ENCODE data around the gene RAD51.

DNA sequence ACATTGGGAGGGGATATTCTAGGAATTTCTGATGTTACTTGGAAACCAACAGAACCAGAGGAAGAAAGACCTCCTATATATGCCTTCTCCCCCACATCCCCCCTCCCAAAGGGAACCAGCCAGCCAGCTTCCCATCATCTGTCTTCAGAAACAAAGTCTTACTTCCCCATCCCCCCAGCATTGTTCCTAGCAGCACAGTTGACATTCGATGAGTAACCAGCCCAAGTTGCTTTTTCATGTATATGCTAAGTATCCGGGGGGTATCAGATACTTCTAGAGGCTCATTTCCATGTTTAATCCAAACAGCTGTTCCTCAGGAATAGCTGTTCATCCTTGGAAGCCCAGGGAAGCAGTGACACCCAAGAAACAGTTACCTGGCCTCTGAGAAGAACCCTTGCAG lies 44.1 kb downstream of the RAD51 start:
- TF ChIP-seq, protein P1, sequence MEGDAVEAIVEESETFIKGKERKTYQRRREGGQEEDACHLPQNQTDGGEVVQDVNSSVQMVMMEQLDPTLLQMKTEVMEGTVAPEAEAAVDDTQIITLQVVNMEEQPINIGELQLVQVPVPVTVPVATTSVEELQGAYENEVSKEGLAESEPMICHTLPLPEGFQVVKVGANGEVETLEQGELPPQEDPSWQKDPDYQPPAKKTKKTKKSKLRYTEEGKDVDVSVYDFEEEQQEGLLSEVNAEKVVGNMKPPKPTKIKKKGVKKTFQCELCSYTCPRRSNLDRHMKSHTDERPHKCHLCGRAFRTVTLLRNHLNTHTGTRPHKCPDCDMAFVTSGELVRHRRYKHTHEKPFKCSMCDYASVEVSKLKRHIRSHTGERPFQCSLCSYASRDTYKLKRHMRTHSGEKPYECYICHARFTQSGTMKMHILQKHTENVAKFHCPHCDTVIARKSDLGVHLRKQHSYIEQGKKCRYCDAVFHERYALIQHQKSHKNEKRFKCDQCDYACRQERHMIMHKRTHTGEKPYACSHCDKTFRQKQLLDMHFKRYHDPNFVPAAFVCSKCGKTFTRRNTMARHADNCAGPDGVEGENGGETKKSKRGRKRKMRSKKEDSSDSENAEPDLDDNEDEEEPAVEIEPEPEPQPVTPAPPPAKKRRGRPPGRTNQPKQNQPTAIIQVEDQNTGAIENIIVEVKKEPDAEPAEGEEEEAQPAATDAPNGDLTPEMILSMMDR (IDR thresholded peaks at IDR 0.05) = no peak
- TF ChIP-seq, protein P2, sequence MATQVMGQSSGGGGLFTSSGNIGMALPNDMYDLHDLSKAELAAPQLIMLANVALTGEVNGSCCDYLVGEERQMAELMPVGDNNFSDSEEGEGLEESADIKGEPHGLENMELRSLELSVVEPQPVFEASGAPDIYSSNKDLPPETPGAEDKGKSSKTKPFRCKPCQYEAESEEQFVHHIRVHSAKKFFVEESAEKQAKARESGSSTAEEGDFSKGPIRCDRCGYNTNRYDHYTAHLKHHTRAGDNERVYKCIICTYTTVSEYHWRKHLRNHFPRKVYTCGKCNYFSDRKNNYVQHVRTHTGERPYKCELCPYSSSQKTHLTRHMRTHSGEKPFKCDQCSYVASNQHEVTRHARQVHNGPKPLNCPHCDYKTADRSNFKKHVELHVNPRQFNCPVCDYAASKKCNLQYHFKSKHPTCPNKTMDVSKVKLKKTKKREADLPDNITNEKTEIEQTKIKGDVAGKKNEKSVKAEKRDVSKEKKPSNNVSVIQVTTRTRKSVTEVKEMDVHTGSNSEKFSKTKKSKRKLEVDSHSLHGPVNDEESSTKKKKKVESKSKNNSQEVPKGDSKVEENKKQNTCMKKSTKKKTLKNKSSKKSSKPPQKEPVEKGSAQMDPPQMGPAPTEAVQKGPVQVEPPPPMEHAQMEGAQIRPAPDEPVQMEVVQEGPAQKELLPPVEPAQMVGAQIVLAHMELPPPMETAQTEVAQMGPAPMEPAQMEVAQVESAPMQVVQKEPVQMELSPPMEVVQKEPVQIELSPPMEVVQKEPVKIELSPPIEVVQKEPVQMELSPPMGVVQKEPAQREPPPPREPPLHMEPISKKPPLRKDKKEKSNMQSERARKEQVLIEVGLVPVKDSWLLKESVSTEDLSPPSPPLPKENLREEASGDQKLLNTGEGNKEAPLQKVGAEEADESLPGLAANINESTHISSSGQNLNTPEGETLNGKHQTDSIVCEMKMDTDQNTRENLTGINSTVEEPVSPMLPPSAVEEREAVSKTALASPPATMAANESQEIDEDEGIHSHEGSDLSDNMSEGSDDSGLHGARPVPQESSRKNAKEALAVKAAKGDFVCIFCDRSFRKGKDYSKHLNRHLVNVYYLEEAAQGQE (IDR thresholded peaks at IDR 0.05; ENCODE audit: insufficient read depth in 1 of 2, low read depth in 2 of 2, low read length in 1 of 2) = no peak
- TF ChIP-seq POLR2AphosphoS5 (IDR thresholded peaks at IDR 0.05; ENCODE audit: low read depth, low read length) (no peak), SIN3A (IDR thresholded peaks at IDR 0.05; ENCODE audit: borderline replicate concordance, insufficient read depth, low read depth, low read length) (no peak), TCF7L2 (IDR thresholded peaks at IDR 0.05; ENCODE audit: low read depth, low read length) (no peak)
